ENCODE data around the gene SMOC2.

- TF ChIP-seq CTCF (IDR thresholded peaks at IDR 0.05) (no peak), POLR2A (IDR thresholded peaks at IDR 0.05; ENCODE audit: low read depth) (no peak), EP300 (IDR thresholded peaks at IDR 0.05) (no peak), POLR2AphosphoS5 (IDR thresholded peaks at IDR 0.05) (no peak)
Observed at GRCh38 chr6:168527451-168528210, 86.6 kb downstream of the SMOC2 start.
